H1 (cell line): ENCODE data around the gene ZCRB1.
A peak's percentile ranks its signal among the peaks of the same experiment; 100 is the strongest.

Source experiments
- ASH2L ChIP-seq: fragments of 200-600, 300-600 bp; sonication (generic); IDR thresholded peaks from one replicate; pipeline ENCODE4 v1.7.1; 2017; ENCODE audit warnings: low read length
- BCL11A ChIP-seq, 2 experiments: IDR thresholded peaks; one replicate each; pipeline ENCODE4 v1.6.1; 2011; ENCODE audit warnings: low read depth in 2 of 2, low read length in 2 of 2, mild to moderate bottlenecking in 2 of 2
- BRCA1 ChIP-seq: IDR thresholded peaks from 2 replicates; pipeline ENCODE4 v1.6.1; 2012; ENCODE audit warnings: low read depth, low read length, improper control_type of control experiment
- EZH2 ChIP-seq: fragments of 200-600 bp; sonication (generic); IDR thresholded peaks from 2 replicates; pipeline ENCODE4 v1.7.1; 2012; ENCODE audit warnings: low read depth, mild to moderate bottlenecking, moderate library complexity, low read length, inconsistent platforms; ENCODE audit not compliant: severe bottlenecking
- POLR2A ChIP-seq, 2 experiments: IDR thresholded peaks; 1 replicate in 1 of 2; 2 replicates in 1 of 2; pipeline ENCODE4 v1.6.1; 2011; ENCODE audit warnings: low read depth in 2 of 2, low read length in 2 of 2, mild to moderate bottlenecking in 2 of 2; ENCODE audit errors: control extremely low read depth in 1 of 2
- POLR2AphosphoS5 ChIP-seq: IDR thresholded peaks from 2 replicates; pipeline ENCODE4 v1.6.1; 2011; ENCODE audit warnings: low read depth, low read length
- RAD21 ChIP-seq, 2 experiments: IDR thresholded peaks in 1 of 2; conservative IDR thresholded peaks in 1 of 2; 2 replicates each; pipeline ENCODE4 v1.6.1; 2011; ENCODE audit warnings: low read depth in 2 of 2, low read length in 2 of 2, improper control_type of control experiment in 1 of 2, inconsistent platforms in 1 of 2, mild to moderate bottlenecking in 1 of 2, moderate library complexity in 1 of 2
- YY1 ChIP-seq: IDR thresholded peaks from 2 replicates; pipeline ENCODE4 v1.6.1; 2011; ENCODE audit warnings: low read depth, mild to moderate bottlenecking, low read length
- TF ChIP-seq, protein P1 (sequence below), 3 experiments: IDR thresholded peaks; 1 replicate in 2 of 3; 2 replicates in 1 of 3; pipeline versions ENCODE4 v1.5.1 to v1.6.1; 2011; ENCODE audit warnings: low read length in 3 of 3, mild to moderate bottlenecking in 3 of 3, inconsistent platforms in 2 of 3, low read depth in 1 of 3, moderate library complexity in 1 of 3; ENCODE audit not compliant: insufficient read depth in 1 of 3; ENCODE audit errors: control extremely low read depth in 1 of 3

DNA sequence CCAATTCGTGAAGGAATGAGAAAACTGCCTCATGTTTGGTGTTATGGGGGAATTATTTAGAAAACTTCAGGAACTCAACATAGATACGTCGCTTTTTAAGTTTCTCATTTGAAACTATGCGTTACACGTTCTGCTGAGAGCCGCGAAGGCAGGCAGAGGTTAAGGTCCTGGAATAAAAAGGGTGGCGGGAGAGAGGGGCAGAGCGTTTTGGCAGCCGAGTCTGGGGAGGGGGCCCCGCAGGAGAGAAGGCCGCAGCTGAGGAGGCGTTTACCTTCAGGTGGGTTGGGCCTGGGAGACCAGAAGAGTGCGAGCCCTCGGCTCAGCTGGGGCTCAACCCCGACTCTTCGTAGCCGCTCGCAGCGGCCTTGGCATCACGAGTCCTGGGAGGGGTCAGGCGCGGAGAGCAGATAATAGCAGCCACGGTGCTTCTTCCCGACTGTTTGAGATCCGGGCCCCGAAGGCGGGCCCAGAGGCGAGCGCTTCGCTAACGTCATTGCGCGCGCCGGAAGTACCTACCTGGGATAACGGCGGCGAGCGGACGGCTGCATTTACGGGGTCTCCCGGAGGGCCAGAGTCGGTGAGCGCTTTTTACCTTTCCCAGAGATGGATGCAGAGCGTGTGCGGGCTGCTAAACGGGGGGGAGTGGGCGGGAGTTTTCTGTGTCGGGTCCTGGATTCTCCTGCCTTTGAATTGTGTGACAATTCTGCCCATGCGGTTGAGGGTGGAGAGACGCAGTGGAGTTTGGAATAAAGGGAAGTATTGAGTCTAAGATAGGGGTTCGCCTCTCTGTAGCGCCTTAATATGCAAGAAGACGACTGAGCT is at the start of gene ZCRB1, which contains the start of gene PPHLN1:
- TF ChIP-seq RAD21 (IDR thresholded peaks at IDR 0.05 in 1 of 2, conservative IDR thresholded peaks at IDR 0.05 in 1 of 2; ENCODE audit: low read depth in 2 of 2, low read length in 2 of 2) (peak in 1 of 2 experiments; percentile 1; a peak in 1 of 4 replicates), EZH2 (no peak), BCL11A (IDR thresholded peaks at IDR 0.05; ENCODE audit: low read depth in 2 of 2, low read length in 2 of 2) (no peak), POLR2A (IDR thresholded peaks at IDR 0.05; ENCODE audit: control extremely low read depth in 1 of 2, low read depth in 2 of 2, low read length in 2 of 2) (peak; percentile 79 to 92), YY1 (no peak), BRCA1 (no peak), ASH2L (peak; percentile 91), POLR2AphosphoS5 (peak; percentile 84)
- TF ChIP-seq, protein P1, sequence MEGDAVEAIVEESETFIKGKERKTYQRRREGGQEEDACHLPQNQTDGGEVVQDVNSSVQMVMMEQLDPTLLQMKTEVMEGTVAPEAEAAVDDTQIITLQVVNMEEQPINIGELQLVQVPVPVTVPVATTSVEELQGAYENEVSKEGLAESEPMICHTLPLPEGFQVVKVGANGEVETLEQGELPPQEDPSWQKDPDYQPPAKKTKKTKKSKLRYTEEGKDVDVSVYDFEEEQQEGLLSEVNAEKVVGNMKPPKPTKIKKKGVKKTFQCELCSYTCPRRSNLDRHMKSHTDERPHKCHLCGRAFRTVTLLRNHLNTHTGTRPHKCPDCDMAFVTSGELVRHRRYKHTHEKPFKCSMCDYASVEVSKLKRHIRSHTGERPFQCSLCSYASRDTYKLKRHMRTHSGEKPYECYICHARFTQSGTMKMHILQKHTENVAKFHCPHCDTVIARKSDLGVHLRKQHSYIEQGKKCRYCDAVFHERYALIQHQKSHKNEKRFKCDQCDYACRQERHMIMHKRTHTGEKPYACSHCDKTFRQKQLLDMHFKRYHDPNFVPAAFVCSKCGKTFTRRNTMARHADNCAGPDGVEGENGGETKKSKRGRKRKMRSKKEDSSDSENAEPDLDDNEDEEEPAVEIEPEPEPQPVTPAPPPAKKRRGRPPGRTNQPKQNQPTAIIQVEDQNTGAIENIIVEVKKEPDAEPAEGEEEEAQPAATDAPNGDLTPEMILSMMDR (IDR thresholded peaks at IDR 0.05; ENCODE audit: control extremely low read depth in 1 of 3, insufficient read depth in 1 of 3, low read depth in 1 of 3, low read length in 3 of 3): no peak
